Measurements from ENCODE around the gene MVK.

DNA sequence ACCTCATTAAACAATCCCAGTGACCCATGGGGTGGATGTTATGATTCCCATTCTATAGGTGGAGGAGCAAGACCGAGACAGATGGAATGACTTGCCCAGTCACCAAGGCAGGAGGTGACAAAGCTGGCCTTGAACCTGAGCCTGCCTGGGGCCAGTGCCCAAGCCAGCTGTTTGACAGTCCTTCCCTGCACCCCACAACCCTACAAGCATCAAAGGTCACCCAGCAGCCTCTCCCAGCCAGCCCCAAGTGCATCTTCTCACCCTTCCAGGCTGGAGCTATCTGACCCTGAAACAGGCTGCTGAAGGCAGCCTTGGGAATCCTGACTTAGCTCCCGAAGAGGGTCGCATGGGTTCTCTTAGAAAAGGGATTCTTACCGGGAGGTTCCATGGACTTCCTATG is 20.6 kb upstream of the MVK start:
- no peak for TF ChIP-seq POLR2A (IDR thresholded peaks at IDR 0.05)
- TF ChIP-seq CTCF (IDR thresholded peaks at IDR 0.05), result no peak
